COLO829 (cell line): ENCODE measurements around the gene CHCHD2.
"Not testable (repeated sequence)": the region's sequence is repeated elsewhere in the genome, so short reads cannot be mapped to it uniquely, and the experiment has no call there.

Source experiments
- DNase-seq: peaks from one replicate; pipeline ENCODE4 v3.0.0; 2012; ENCODE audit warnings: low spot score

The CHCHD2 gene, protein sequence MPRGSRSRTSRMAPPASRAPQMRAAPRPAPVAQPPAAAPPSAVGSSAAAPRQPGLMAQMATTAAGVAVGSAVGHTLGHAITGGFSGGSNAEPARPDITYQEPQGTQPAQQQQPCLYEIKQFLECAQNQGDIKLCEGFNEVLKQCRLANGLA

GRCh38 chr7:56106108-56107073 lies at the start of gene CHCHD2:
Gene CHCHD2 (minus strand): TSS chr7:56106476. CDS start chr7:56106413, 63 bp downstream.
- DNase-seq = peak; percentile 99

DNA sequence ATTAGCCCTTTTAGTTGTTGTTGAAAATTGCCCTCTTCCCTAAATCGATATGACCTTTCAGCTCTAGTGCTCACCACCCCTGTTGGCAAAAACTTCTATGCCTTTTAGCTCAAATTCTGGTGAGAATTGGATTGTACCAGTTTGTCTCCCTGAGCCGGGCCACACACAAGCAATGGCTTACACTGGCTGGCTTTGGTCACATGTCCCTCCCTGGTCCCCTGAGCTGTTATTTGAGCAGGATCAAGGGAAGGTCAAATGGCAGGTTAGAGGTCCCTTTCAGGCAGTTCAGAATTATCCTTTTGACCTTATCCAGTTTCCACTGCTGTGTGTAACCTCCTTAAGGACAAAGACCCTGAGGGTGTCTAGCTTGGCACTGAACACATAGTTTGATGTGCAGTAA lies 24.8 kb upstream of the CHCHD2 start:
- not testable (repeated sequence) for DNase-seq

- DNase-seq = no peak
Observed at GRCh38 chr7:56127241-56127975, 21.1 kb upstream of the CHCHD2 start.

DNA sequence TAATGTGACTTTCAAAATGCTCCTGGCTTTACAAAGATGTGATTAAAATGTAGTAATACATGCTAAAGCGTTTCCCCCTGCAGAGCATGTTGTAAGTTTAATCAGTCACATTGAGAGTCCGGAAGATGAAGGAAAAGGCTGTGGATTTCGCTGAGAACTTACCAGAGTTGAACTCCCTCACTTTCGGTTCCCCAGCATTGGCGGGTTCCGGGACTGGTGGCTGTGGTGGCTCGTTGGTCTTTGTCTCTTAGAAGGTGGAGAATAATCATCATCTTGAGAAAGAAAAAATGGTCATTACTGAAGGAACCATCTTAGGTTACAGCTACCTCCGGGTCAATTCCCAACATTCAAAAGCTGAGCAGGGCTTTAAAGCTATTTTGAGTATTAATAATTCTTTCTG lies 19.6 kb upstream of the CHCHD2 start:
- no peak for DNase-seq

- no peak for DNase-seq
Observed at GRCh38 chr7:56124981-56125380, 18.7 kb upstream of the CHCHD2 start.

GRCh38 chr7:56121440-56121839 lies 15.2 kb upstream of the CHCHD2 start:
- DNase-seq = no peak

DNA sequence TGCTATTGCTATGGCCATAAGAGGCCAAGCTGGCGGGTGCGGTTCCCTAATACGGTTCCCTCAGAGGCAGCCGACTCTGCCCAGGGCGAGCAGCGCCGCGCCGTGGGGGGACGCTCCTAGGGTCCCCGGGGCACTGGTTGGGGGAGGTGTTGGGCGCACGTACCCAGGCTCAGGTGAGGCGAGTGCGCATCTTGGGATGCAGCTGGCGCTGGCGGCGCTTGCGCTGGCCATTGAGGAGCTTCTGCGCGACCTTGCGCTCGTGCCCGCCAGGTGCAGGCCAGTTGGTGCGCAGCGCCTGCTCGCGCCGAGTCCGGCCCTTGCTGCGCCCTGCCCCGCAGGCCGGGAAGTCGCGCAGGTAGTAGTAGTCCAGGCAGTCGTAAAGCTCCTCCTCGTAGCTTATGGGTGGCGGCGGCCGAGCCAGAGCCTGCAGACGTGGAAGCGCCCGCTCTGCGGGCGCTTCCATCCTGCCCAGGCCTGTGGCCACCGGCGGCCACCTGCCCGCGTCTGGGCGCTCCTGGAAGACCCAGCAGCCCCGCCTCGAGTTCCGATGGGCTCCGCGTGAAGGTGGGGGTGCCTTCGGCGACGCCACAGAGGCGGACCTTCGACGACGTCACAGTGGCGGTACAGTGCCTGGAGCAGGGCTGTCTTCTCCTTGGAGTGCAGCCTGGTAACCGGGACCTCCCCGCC lies 9.7 kb upstream of the CHCHD2 start, which contains the start of gene NUPR2:
NUPR2 (minus strand) TSS at position 566 of the 687 bp plus-strand sequence; CDS start at position 463, 103 bp downstream.
- no peak for DNase-seq

DNA sequence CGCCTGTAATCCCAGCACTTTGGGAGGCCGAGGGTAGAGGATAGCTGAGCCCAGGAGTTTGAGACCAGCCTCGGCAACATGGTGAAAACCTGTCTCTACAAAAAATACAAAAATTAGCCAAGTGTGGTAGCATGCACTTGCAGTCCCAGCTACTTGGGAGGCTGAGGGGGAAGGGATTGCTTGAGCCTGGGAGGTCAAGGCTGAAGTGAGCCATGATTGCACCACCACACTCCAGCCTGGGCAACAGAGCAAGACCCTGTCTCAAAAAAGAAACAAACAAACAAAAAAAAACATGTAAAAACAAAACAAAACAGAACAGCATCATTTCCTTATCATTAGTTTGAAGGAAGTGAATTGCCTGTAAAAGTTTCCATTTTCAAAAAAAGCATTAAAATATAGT lies 6.0 kb upstream of the CHCHD2 start:
- DNase-seq = not testable (repeated sequence)

GRCh38 chr7:56110611-56111010 lies 4.3 kb upstream of the CHCHD2 start:
- no peak for DNase-seq

GRCh38 chr7:56107954-56108258 lies 1.6 kb upstream of the CHCHD2 start:
- DNase-seq = no peak

GRCh38 chr7:56105508-56105907 lies 768 bp downstream of the CHCHD2 start:
- no peak for DNase-seq

GRCh38 chr7:56104138-56104537 lies 2.1 kb downstream of the CHCHD2 start:
- not testable (repeated sequence) for DNase-seq

DNA sequence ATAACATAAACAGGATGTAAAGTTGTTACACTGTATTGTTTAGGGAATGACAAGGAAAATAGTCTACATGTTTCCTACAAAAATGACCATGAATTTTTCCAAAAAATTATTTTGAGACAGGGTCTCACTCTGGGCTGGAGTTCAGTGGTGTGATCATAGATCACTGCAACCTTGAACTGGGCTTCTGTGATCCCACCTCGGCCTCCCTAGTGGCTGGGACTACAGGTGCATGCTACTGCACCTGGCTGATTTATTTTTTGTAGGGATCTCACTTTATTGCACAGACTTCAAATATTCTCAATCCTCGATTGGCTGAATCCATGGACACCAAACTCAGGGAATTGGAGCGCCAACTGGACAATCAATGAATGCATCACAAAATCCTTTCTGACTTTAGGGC lies 6.6 kb downstream of the CHCHD2 start:
- no peak for DNase-seq

- not testable (repeated sequence) for DNase-seq
Observed at GRCh38 chr7:56098187-56099008, 7.9 kb downstream of the CHCHD2 start.

DNA sequence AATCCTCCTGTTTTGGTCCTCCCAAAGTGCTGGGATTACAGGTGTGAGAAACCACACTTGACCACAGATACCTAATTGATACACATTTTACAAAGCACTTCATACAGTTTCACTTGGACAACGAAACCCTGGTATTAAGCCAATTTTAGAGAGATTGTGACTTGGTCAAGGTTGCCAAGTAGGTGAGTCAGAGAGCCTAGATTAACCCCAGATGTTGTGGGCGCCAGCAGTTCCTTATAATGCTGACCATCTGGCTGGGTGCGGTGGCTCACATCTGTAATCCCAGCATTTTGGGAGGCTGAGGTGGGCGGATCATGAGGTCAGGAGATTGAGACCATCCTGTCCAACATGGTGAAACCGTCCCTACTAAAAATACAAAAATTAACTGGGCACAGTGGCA lies 8.6 kb downstream of the CHCHD2 start:
- DNase-seq = no peak

DNA sequence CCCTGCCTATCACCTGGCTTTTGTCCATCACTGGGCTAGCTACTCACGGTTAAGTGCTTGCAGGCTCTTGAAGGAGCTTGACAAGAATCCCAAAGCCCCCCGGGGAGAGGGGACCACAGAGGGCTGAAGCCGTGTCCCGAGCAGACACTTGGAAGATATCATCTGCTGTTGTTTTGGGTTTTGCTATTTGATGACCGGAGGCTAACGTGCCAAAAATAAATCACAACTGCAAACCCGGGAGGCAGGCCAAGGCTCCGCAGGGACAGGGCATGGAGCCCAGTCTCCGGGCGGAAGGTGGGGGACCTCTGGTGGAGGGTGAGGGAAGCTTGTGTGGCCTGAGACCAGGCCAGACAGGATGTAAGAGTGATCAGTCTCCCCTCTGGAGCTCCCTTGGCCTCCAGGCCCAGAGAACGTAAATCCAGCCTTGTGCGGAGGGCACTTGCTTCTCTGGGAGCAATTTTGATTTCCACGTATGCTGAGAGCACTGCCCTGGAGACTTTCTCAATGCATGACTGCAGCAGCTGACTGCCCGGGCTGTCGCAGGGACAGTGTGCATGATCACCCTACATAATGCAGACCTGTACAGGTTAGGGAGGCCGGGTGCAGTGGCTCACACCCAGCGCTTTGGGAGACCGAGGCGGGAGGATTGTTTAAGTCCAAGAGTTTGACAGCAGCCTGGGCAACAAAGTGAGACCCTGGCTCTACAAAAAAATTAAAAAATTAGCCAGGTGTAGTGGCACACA lies 13.3 kb downstream of the CHCHD2 start, which contains the start of gene PHKG1:
PHKG1 (minus strand) TSS at position 164 of the 743 bp plus-strand sequence. CDS start 4,011 bp downstream, outside the sequence.
- DNase-seq = peak; percentile 82

DNA sequence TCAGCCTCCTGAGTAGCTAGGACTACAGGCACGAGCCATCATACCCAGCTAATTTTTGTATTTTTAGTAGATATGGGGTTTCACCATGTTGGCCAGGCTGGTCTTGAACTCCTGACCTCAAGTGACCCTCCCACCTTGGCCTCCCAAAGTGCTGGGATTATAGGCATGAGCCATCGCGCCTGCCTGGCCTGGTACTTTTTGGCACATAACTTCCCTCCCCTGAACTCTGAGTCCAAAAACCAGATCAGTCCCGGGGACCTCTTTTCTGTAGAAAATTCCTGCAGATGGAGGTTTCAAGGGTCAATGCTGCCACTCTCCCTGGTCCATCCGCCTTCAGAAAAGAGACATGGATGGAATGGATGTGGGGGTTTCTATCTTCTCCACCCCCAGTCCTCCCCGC lies 13.9 kb downstream of the CHCHD2 start:
- DNase-seq = not testable (repeated sequence)

DNA sequence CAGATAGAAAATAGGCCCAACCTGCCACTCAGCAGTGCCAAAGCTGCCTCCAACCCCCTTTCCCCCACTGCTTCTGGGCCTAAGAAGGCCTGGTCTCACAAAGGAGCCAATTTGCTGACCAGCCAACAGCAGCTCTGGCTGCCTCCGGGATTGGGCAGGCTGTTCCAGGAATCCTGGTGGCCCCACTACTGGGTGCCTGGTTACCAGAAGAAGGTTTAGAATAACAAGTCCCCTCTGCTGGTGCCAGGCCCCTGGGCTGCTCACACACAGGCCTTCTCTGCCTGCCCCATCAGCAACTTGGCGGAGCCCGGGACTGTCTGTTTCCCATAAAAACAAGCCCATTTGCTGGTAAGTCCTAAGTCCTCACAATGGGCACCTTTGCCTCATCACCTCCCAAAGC lies 14.7 kb downstream of the CHCHD2 start:
- DNase-seq = no peak

GRCh38 chr7:56087445-56087844 lies 18.8 kb downstream of the CHCHD2 start:
- no peak for DNase-seq

- no peak for DNase-seq
Observed at GRCh38 chr7:56086761-56087160, 19.5 kb downstream of the CHCHD2 start.
